Epithelial cell of esophagus (primary cell): ENCODE results near the gene CYP2W1.
A peak's percentile ranks its signal among the peaks of the same experiment; 100 is the strongest.

Experiments
- DNase-seq: peaks from one replicate; pipeline ENCODE4 v3.0.0; 2010; ENCODE audit warnings: low read depth
- H3K4me3 ChIP-seq: 2 replicates; pipeline ENCODE4 v1.5.1; 2011; ENCODE audit warnings: mild to moderate bottlenecking, low read length, control low read depth
- TF ChIP-seq, protein P1 (sequence below): IDR thresholded peaks from 2 replicates; pipeline ENCODE4 v1.5.1; 2011; ENCODE audit warnings: low read depth, mild to moderate bottlenecking, low read length, control low read depth, inconsistent platforms; ENCODE audit not compliant: insufficient read depth; ENCODE audit errors: missing control alignments

Gene CYP2W1

DNA sequence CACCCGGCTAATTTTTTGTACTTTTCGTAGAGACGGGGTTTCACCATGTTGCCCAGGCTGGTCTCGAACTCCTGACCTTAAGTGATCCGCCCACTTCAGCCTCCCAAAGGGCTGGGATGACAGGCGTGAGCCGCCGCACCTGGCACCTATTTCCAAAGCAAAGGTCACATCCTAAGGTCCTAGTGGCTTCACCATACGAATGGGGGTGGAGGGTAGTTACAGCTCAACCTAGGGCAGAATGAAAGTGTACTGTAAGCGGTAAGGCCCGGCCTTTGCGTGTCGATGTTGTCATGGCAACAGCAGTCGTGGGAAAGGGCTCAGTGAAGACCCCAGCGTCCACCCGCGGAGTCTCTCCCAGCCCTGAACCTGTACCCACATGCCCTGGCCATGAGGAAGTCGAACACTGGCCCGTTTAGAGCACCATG is 6.1 kb upstream of the CYP2W1 start:
- no peak for DNase-seq
- no peak overlapping the region for H3K4me3 ChIP-seq
- TF ChIP-seq, protein P1, sequence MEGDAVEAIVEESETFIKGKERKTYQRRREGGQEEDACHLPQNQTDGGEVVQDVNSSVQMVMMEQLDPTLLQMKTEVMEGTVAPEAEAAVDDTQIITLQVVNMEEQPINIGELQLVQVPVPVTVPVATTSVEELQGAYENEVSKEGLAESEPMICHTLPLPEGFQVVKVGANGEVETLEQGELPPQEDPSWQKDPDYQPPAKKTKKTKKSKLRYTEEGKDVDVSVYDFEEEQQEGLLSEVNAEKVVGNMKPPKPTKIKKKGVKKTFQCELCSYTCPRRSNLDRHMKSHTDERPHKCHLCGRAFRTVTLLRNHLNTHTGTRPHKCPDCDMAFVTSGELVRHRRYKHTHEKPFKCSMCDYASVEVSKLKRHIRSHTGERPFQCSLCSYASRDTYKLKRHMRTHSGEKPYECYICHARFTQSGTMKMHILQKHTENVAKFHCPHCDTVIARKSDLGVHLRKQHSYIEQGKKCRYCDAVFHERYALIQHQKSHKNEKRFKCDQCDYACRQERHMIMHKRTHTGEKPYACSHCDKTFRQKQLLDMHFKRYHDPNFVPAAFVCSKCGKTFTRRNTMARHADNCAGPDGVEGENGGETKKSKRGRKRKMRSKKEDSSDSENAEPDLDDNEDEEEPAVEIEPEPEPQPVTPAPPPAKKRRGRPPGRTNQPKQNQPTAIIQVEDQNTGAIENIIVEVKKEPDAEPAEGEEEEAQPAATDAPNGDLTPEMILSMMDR: no peak

DNA sequence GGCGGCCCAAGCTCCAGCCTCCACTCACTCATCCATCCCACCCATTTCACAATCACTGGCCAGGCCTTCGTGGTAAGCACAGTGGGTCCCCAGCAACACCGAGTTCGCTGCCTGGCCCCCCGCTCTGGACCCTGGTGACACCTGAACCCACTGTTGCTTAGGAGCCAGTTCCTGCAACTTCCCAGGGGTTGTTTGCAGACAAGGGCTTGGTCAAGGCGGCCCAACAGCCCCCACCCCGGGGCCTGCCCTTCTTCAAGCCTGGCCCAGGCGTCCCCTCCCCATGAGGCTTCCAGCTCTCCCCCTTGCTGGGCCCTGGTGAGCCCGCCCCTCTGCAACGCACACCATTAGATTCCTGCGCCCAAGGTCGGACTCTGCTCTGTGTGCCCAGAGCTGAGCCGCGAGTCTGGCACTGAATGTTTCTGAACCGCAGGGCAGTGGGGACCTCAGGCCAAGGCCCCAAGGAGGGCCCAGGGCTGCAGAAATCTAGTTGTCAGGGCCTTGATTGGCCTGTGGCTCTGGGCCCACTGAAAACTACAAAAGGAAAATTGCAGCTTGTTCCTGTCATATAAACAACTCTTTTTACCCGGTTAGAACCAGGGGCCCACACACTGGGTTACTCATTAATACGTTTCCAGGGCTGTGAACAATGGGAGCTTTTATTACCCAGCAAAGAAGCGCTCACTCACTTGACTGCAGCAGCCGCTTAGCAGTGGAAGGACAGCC is 5.5 kb upstream of the CYP2W1 start:
- H3K4me3 ChIP-seq: no peak overlapping the region
- TF ChIP-seq, protein P1: no peak
- peak; percentile 21 for DNase-seq

DNA sequence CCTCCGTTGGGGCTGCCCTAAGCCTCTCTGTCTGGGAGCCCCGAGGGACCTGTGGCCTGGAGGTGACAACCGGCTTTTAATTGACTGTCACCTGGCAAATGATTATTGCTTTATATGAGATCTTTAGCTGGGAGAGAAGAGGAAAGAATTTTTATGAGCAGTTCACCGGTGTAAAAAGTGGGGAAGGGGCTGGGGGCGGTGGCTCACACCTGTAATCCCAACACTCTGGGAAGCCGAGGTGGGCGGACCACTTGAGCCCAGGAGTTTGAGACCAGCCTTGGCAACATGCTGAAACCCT is 5.0 kb upstream of the CYP2W1 start:
- DNase-seq: no peak
- TF ChIP-seq, protein P1: no peak
- H3K4me3 ChIP-seq: no peak overlapping the region

DNA sequence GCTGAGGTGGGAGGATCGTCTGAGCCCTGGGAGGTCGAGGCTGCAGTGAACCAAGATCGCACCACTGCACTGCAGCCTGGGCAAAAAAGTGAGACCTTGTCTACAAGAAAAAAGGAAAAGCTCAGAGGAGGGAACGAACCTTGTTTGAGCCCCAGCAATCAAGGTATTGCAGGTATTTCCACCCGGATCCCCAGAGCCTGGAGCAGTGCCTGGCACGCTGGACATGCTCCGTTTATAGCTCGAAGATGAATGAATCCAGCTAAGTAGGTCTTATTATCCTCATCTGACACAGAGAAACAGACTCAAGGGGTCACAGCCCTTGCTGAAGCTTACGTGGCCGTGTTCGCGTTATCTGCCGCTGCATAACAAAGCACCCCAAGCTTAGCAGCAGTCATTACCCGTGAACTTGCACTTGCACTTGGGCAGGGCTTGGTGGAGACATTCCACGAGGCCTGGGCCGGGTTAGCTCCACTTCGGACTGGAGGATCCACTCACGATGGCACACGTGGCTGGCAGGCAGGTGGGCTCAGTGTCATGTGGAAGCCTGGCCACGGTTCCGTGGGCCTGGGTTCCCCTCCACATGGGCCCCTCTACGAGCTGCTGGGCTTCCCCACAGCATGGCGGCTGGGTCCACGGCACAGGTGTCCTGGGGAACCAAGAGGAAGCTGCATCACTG is 4.4 kb upstream of the CYP2W1 start:
- no peak for DNase-seq
- TF ChIP-seq, protein P1: no peak

DNA sequence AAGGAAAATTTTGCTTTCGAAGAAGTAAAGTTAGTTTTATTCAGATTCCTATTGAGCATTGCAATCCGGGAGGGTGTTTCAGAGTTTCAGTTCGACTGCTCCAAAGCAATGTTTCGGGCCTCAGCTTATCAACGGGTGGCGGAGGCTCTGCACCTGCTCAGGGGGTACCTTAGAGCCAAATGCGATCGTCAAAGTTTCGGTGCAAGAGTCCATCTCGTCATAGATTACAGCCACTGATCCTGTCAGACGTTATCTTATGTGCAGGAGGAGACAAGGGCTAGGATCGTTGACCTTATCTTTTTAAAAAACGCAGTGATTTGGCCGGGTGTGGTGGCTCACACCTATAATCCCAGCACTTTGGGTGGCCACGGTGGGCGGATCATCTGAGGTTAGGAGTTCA is 3.8 kb upstream of the CYP2W1 start:
- no peak overlapping the region for H3K4me3 ChIP-seq
- TF ChIP-seq, protein P1: no peak
- DNase-seq: no peak

More for the DNA sequence above, 4.4 kb upstream of the CYP2W1 start:
- H3K4me3 ChIP-seq: no peak overlapping the region

DNA sequence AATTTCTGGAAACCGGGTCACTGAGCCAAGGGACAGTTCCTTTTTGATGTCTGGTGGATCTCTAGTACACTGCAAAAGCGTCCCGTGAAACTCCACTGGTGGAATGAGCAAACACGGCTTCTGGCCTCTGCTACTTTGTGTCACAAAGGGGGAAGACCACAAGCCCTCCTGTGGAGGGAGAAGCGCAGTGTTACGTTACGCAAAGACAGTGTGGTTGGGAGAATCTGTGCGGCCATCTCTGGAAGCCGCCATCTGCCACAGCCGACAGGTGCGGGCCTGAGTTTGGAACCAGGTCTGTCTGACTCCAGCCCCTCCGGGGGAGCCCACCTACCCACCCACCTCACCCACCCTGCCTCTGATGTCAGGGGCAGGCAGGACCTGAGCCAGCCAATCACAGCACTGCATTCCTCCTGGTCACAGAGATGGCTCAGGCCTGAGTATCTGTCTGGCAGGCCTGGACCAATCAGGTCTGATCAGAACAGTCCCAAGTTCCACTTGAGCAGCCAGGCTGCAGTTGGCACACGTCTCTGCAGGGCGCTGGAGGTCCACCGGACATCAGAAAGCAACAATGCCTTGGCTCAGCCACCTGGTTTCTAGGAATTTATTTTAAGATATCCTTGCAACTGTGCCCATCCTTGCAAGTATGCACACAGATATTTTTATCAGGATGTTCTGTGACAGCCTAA is 3.0 kb upstream of the CYP2W1 start:
- no peak overlapping the region for H3K4me3 ChIP-seq
- TF ChIP-seq, protein P1: no peak
- peak; percentile 27 for DNase-seq
